GM20431 (cell line): ENCODE measurements around the gene ROBO1.

ENCODE experiments used
- in situ Hi-C: fragments of 300-500 bp; cut with MseI, MboI; formaldehyde crosslinking; loops from one replicate; pipeline ENCODE4 v1.15.0; 2020; ENCODE audit warnings: low sequenced_read_pairs; ENCODE audit not compliant: unreplicated experiment

The ROBO1 gene

DNA sequence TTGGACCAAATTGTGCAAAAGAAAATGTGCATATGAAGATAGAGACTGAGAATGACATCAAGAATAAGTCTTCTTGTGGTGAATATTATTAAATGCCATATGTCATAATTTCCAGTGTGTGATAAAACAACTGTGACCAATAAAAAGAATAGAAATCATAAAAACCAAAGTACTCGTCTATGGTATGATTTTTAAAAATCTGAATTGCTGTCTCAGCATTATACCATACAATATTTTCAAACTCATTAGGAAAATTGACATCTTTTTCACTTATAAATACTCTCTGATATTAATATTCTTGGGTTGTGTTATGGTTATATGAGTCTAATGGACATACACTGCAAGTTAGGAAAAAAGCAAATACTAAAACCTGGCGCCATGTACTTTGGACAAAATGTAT lies 279.4 kb downstream of the ROBO1 start:
- in situ Hi-C loops, result no loop called here

DNA sequence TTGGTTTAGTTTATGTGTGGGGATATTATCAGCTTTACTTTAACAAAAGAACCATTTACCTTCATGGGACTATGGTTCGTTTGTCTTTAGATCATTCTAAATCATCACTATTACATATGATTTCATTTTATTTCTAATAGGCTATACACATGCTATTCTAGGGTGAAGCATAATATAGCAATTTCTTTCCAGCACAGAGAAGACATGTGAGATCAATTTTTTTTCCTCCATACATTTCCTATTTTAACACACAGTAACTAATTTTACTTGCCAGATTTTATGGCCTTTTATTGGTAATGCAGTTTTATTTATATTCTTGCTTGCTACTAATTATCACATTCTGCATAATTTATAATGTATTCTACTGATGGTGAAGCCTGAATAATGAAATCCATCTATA lies 287.1 kb downstream of the ROBO1 start:
- in situ Hi-C loops, result no loop called here

DNA sequence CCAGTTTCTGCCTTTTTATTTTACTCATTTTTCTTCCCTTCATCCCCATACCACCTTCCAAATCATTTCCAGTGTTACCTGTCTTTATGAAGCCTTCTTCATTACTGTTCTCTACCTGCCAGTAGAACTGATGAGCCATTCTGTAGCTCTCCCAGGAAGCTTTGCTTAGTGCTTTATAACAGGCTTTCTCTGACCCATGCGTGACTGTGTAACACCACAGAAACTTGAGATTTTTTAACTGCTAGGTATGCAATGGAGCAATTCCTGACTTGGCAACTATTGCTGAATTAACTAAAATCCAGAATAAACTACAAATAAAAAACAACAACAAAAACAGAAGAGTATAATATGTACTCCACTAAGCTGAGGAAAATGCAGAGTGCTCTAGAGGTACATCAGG lies 289.2 kb downstream of the ROBO1 start:
- in situ Hi-C loops, result no loop called here

GRCh38 chr3:79477242-79477641 lies 290.6 kb downstream of the ROBO1 start:
- in situ Hi-C loops, result no loop called here

DNA sequence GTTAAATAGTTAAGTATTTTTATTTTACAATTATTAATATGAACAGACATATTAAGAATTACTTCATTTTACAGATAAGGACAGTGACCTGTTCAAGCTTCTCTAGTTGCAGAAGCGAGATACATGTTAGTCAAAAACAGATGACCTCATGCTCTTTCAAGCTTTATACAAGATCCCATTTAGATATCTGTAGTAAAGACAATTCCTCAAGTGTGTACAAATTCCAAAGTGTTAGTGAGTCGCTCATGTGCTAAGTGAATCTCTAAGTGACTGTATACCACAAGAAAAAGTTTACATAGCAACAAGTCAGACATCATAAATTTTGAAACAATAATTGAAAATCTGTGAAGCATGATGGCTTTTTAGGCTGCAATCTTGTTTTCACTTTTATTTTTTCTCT lies 293.8 kb downstream of the ROBO1 start:
- in situ Hi-C loops, result no loop called here

DNA sequence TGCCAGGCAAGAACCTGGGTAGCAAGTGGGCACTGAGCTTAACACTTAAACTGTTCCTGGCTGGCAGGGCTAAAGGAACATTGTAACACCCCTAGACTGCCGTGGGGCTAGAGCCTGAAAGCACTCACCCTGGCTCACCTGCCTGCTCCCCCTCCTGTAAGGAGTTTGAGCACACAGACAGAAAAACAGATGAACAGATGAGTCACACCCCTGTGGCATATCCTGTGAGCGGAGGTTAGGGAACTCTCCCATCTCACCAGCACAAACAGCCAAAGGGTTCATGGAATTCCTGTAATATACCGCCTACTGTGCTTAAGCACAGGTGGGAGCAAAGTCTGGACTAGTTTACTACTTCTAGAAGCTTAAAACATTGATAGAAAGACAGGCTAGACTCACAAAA lies 300.1 kb downstream of the ROBO1 start:
- in situ Hi-C loops, result no loop called here

DNA sequence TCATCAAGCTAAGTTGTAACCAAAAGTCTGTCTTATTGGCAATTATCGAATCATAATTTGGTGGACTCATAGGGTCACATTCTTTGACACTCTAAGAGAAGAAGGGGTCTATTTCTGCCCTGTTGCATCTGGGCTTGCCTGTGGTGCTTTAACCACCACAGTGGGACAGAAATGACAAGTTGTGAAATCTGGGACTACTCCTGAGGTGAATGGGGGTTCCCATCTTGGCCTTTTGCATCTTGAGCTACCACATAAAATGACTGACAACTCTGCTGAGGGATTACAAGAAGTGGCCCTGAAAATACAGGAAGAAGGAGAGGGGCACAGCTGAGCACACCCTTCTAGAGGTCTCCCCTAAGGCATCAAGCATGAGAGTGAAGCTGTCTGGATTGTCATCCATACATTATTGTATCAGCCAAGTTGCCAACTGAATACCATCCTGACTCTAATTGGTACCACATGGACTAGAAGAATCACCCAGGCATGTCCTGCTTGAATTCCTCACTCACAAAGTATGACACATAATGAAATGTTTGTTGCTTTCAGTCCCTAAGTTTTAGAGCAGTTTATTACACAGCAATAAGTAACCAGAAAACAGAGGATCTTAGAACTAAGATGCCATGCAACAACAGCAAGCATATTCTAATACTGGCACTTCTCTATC lies 306.5 kb downstream of the ROBO1 start:
- in situ Hi-C loops, result no loop called here

DNA sequence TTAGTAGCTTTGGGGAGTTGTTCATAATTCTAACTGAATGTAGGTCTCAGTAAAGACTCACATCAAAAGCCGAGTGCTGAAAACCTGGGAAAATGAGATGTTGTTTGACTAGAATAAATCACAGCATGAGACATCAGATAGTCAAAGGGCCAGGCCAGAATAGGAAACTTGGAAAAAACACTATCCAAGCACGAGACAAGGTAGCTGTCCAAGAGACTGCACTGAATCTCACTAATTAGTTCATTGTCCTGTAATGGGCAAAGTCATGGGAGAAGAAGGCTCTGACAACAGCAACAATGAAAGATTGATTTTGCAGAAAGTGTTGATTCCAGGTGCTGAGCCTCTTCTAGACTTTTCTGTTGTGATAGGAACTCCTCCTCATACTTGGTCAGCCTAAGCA lies 314.2 kb downstream of the ROBO1 start:
- in situ Hi-C loops, result no loop called here

- in situ Hi-C loops, result no loop called here
Measured at GRCh38 chr3:79436387-79436786, 331.4 kb downstream of the ROBO1 start.

DNA sequence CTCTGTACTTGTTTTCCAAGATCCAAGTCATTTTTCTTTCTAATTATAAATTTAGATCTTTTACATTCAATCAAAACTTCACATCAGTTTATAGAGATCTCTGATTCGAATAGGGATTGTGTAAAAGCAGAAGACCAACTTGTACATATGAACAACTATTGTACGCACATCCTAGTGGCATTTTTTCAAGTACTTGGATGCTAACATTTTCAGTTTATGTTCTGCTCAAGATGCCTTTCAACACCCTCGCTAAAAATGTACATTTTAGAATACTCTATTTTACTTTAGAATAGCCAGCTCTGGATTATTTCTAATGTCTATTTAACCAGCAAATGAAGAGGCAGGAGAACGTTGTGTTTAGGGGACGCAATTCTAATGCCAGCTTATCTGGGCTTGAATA lies 340.7 kb downstream of the ROBO1 start:
- in situ Hi-C loops, result no loop called here

- in situ Hi-C loops, result no loop called here
Measured at GRCh38 chr3:79424811-79425210, 343.0 kb downstream of the ROBO1 start.

GRCh38 chr3:79423417-79423816 lies 344.4 kb downstream of the ROBO1 start:
- in situ Hi-C loops, result no loop called here

GRCh38 chr3:79421273-79421672 lies 346.5 kb downstream of the ROBO1 start:
- in situ Hi-C loops, result no loop called here

DNA sequence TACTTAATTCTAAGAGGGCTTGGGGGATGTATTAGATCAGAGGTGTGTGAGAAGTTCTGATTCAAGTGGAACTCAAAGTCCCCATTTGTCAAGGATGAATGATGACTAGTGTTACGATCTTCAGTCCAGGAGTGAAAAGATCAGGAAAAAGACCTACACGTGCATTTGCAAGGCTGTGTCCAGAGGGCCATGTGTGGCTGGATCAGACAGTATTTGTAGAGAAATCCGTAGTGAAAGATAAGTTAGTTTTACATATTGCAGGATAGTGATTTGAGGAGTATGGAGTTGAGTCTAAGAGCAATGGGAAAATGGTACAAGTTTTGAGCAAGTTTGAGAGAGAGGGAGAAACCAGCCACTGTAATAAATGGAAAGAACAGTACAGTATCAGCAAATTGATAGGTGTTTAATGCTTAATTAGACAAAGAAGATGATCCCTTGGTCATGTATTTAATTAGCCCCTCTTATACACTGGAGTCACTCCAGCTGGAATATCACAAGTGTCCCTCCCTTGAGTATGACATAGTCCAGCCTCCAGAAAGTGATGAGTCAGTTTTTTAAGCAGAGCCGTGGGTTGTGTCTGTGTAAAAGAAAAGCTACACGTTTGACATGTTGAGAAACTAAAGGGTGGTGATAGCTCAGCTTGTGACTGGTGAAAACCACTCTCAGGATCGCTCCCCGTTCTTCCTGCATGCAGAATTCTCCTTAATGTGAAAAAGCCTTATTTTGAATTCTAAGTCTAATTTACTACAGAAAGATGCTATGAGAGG lies 348.8 kb downstream of the ROBO1 start:
- in situ Hi-C loops, result no loop called here

- in situ Hi-C loops, result no loop called here
Measured at GRCh38 chr3:79415356-79415755, 352.4 kb downstream of the ROBO1 start.

DNA sequence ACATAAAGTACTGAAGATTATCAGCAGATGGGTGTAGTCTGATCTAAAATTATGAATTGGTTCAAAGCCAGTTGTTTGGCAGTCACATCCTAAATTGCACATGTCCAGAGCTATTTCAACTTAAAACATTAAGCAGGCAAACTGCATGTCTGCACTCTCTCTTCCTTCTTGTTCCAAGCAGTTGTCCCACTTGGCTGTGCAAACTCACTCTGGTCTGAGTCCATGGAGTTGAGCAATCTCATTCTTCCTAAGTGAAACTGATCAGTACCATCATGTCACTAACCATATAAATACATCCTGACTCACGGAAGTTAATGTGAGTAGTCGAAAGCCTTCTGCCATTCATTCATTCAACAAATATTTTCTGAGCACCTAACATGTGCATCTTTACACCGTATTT lies 353.0 kb downstream of the ROBO1 start:
- in situ Hi-C loops, result no loop called here

GRCh38 chr3:79414035-79414434 lies 353.8 kb downstream of the ROBO1 start:
- in situ Hi-C loops, result no loop called here

- in situ Hi-C loops, result no loop called here
Measured at GRCh38 chr3:79412537-79412936, 355.3 kb downstream of the ROBO1 start.

DNA sequence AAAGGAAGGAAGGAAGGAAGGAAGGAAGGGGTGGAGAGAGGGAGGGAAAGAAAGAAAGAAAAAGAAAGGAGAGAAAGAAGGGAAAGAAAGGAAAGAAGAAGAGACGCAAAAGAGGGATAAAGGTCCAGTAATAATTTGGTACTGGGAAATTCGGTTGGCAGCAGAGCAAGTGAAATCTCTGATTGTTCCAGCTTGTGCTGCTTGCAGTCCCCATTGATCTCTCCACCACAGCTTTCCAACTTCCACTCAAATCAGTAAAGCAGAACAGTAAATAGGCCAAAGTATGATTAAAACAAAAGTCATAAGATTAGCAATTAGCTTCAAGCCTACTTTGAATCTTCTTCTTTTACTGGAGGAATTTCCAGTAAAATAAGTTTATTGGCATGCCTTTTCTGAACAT lies 357.2 kb downstream of the ROBO1 start:
- in situ Hi-C loops, result no loop called here

DNA sequence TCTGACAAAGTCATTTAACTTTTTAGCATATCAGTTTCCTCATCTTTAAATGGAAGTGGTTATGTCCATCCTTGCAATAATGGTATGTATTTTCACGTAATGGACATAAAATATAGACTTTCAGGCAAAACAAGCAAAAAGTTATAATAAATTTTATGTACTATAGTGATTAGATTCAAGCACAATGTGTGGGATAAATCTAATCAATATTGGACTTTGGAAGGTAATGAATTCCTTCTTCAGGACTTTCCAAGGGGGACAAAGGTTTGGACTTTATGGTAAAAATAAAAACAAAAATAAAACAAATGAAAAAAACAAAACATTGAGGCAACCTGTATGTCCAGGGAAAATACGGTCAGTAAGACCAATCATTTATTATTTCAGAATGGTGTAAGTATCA lies 357.7 kb downstream of the ROBO1 start:
- in situ Hi-C loops, result no loop called here

DNA sequence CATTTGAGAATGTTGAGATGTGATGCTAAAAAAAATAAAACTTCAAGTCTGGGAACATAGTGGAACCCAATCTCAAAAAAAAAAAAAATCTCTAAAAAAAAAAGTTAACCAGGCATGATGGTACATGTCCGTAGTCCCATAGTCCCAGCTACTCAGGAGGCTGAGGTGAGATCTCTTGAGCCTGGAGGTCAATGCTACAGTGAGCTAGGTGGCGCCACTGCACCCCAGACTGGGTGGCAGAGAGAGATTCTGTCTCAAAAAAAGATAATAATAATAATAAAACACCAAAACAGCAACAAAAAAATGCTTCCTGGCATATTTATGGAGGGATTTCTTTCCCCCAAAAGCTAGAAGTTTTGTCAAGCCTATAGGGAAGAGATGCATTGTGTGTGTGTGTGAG lies 361.6 kb downstream of the ROBO1 start:
- in situ Hi-C loops, result no loop called here

DNA sequence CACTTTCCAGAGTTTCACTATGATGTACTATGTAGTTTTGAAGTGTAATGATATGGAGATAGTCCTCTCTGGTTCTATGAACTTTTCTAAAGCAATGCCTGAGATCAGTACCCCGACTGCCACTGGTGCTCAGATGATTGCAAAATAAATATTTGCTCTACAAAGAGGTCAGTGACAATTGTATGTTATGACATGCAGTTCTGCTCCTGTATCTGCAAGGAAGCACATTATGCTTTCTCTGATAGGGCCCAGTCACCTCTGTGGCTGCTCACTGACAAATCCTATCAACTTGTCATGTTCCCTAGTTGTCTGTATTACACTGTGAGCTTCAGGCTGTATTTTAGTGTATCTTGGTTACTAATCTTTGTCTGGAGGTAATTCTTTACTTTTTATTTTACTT lies 362.6 kb downstream of the ROBO1 start:
- in situ Hi-C loops, result no loop called here
